Skeletal muscle satellite cell (primary cell): ENCODE data around the gene ELMO2.

Experiments
- H3K27me3 ChIP-seq: 2 replicates; pipeline ENCODE4 v1.7.0; 2013; ENCODE audit warnings: low read length; ENCODE audit not compliant: control insufficient read depth, insufficient read depth
- H3K36me3 ChIP-seq: 2 replicates; pipeline ENCODE4 v1.7.0; 2013; ENCODE audit warnings: mild to moderate bottlenecking, control low read depth, low read length; ENCODE audit not compliant: insufficient read depth
- H3K4me1 ChIP-seq: 2 replicates; pipeline ENCODE4 v1.7.0; 2013; ENCODE audit warnings: low read length; ENCODE audit not compliant: control insufficient read depth, insufficient read depth
- H3K4me2 ChIP-seq: 2 replicates; pipeline ENCODE4 v1.7.0; 2013; ENCODE audit warnings: mild to moderate bottlenecking, low read length
- H3K4me3 ChIP-seq: 2 replicates; pipeline ENCODE4 v1.7.0; 2013; ENCODE audit warnings: low read length
- H3K9ac ChIP-seq: 2 replicates; pipeline ENCODE4 v1.7.0; 2013; ENCODE audit warnings: mild to moderate bottlenecking, low read depth, low read length, moderate library complexity
- H3K9me3 ChIP-seq: replicated peaks from 2 replicates; pipeline ENCODE4 v1.7.0; 2013; ENCODE audit warnings: mild to moderate bottlenecking, control low read depth, low read length

The ELMO2 gene

DNA sequence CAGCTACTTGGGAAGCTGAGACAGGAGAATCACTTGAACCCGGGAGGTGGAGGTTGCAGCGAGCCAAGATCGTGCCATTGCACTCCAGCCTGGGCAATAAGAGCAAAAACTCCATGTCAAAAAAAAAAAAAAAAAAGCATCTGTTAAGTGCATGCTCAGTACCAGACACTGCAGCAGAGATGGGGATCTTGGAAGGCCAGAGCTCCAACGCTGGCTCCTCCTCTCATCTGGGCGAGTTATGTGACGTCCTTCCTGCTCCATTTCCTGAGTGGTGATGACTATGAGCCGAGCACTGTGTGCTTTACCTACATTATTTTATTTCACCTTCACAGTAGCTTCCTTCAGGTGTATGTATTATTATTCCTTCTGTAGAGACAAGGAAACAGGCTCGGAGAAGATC is 59.6 kb downstream of the ELMO2 start:
- Histone ChIP-seq H3K4me1 (peaks cover 15% of the 10 kb centered on the region), H3K4me2 (no peak overlapping the region), H3K9me3 (no peaks in the 10 kb centered on the region), H3K27me3 (peaks cover 39% of the 10 kb centered on the region), H3K36me3 (no peaks in the 10 kb centered on the region), H3K4me3 (no peak overlapping the region), H3K9ac (no peak overlapping the region)

DNA sequence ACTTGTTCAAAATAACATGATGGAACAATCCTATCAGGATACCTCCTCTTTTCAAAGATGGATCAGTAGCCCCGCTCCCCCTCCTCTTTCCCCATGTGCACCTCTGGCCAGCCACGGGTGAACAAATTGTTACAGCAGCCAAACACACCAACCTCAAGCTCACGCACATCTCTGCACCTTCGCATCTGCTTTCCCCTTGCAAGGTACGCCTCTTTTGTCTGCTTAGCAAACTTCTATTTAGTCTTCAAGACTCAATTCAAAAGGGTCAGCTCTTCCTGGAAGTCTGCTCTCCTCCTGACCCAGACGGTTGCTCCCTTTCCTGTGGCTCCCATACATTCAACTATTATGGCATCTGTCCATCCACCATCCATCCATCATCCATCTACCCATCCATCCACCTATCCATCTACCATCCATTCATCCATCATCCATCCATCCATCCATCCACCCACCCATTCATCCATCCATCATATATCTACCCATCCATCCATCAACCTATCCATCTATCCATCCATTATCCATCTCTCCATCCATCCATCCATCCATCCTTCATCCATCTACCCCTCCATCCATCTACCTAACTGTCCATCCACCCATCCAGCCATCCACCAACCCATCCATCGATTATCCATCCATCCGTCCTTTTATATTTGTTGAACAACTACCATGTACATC is 61.8 kb downstream of the ELMO2 start:
- no peaks in the 10 kb centered on the region for H3K9me3 ChIP-seq
- H3K4me3 ChIP-seq, result no peak overlapping the region
- H3K27me3 ChIP-seq, result peaks cover 53% of the 10 kb centered on the region
- H3K36me3 ChIP-seq, result no peaks in the 10 kb centered on the region
- H3K9ac ChIP-seq, result no peak overlapping the region
- H3K4me2 ChIP-seq, result no peak overlapping the region
- no peaks in the 10 kb centered on the region for H3K4me1 ChIP-seq

DNA sequence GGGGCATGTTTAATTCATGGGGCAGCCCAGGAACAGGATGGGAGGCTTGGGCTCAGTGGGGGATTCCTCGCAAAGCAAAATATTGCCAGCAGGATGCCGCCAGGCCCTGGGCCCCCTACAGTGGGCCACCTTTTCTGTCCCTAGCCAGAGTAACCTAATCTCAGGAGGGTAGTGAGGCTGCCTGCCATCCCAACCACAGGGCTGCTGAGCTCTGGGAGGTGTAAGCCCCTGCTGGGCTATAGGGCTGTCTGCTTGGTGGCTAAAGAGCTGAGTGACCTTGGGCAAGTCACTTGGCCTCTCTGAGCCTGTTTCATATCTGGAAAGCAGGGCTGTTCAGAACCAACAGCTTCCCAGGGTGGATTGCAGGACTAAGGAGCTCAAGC is 62.4 kb downstream of the ELMO2 start:
- H3K36me3 ChIP-seq, result no peaks in the 10 kb centered on the region
- H3K9ac ChIP-seq, result no peak overlapping the region
- H3K4me2 ChIP-seq, result no peak overlapping the region
- no peak overlapping the region for H3K4me3 ChIP-seq
- H3K9me3 ChIP-seq, result no peaks in the 10 kb centered on the region
- no peaks in the 10 kb centered on the region for H3K4me1 ChIP-seq
- peaks cover 60% of the 10 kb centered on the region for H3K27me3 ChIP-seq

DNA sequence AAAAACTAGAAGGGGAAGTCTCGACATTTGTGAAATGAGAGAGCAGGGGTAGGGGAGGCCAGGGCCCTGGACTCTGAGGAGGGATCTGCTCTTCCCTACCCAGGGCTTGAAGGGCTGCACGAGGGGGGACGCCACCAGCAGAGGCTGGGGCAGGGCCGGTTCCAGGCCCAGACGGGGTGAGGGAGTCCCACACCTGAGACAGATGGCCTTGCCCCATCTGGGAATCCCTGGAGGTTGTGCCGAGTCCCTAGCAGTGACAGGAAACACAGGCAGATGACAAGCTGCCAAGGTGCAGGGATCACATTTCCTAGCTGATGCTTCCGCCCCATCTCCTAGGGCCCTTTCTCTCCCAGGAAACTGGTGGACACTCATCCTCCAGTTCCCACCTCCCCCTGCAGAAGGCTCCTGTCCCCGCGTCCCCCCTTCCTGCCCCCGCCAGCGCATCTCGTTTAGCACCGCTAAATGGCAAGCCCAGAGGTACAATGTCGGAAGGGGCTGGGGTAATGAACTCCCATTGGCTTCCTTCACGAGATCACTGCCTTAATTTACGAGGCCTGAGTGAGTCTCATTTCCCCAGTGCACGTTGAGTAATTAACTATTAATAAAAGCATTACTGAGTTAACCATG is 63.0 kb downstream of the ELMO2 start:
- H3K36me3 ChIP-seq, result no peaks in the 10 kb centered on the region
- H3K9me3 ChIP-seq, result no peaks in the 10 kb centered on the region
- no peak overlapping the region for H3K4me3 ChIP-seq
- no peaks in the 10 kb centered on the region for H3K4me1 ChIP-seq
- no peak overlapping the region for H3K4me2 ChIP-seq
- H3K9ac ChIP-seq, result no peak overlapping the region
- peaks cover 65% of the 10 kb centered on the region for H3K27me3 ChIP-seq

- Histone ChIP-seq H3K4me2 (no peak overlapping the region), H3K9me3 (no peaks in the 10 kb centered on the region), H3K36me3 (no peaks in the 10 kb centered on the region), H3K27me3 (peaks cover 71% of the 10 kb centered on the region), H3K4me3 (no peak overlapping the region), H3K9ac (no peak overlapping the region), H3K4me1 (no peaks in the 10 kb centered on the region)
These were observed 63.7 kb downstream of the ELMO2 start for GRCh38 chr20:46342451-46343347.

GRCh38 chr20:46342010-46342378 is 64.4 kb downstream of the ELMO2 start:
- no peak overlapping the region for H3K4me2 ChIP-seq
- H3K27me3 ChIP-seq, result peaks cover 78% of the 10 kb centered on the region
- H3K4me1 ChIP-seq, result no peaks in the 10 kb centered on the region
- H3K4me3 ChIP-seq, result no peak overlapping the region
- no peaks in the 10 kb centered on the region for H3K36me3 ChIP-seq
- H3K9me3 ChIP-seq, result no peaks in the 10 kb centered on the region
- no peak overlapping the region for H3K9ac ChIP-seq

DNA sequence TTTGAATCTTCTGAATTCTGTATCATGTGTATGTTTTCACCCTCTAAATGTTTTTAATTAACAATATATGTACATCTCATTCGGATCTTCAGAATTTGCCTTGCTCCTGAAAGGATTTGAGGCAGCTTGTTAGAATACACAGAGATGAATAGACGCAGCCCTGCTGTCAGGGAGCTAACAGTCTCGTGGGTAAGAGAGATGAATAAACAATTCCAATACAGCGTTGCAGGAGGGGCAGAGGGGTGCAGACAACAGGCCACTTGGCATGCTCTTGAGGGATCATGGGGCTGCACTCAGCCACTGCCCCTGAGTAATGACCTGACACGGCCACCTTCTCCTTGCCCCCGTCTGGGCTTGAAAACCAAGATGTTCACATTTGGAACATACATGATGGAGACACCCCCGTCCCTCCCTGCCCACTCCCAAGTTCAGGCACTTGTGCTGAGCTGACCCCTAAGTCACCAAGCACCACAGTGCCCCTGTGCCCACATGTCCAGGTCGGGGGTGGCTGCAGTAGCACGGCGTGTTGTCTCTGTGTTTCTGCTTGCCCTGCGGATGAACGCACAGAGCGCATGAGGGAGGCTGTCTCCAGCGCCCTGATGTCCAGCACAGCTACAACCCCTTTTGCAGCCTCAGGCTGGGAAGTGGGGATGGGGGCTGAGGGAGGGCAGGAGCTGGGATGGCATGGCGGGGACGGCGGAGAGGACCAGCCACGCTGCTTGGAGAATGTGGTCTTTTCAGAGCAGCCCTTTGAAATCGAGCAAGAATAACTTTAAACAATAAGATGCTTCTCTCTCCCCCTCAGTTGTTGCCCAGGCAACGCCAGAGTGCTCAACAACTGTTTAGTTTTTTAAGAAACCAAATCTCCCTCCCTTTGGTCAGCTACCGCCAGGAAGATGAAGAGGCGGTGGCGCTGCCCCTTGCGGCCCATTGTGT is 65.1 kb downstream of the ELMO2 start:
- Histone ChIP-seq H3K9ac (no peak overlapping the region), H3K36me3 (no peaks in the 10 kb centered on the region), H3K27me3 (peaks cover 84% of the 10 kb centered on the region)

DNA sequence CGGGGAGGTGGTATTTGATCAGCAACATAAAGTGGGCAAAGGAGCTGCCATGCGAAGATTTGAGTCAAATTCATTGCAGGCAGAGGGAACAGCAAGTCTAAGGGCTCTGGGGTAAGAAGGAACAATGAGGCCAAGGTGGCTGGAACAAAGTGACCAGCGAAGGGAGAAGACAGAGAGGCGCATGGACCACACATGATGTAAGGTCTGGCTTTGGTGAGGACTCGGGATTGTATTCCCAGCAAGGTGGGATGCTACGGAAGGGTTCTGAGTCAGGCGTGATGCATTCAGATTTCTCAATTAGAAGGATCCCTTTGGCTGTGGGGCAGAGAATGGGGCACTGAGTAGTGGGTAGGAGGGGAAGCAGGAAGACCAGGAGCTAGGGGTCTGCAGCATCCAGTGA is 67.4 kb downstream of the ELMO2 start:
- H3K27me3 ChIP-seq, result peaks cover 85% of the 10 kb centered on the region
- no peak overlapping the region for H3K4me2 ChIP-seq
- no peak overlapping the region for H3K9ac ChIP-seq
- H3K4me1 ChIP-seq, result no peaks in the 10 kb centered on the region
- H3K9me3 ChIP-seq, result no peaks in the 10 kb centered on the region
- no peak overlapping the region for H3K4me3 ChIP-seq
- no peaks in the 10 kb centered on the region for H3K36me3 ChIP-seq

More for the DNA sequence above, 65.1 kb downstream of the ELMO2 start:
- no peaks in the 10 kb centered on the region for H3K9me3 ChIP-seq
- no peak overlapping the region for H3K4me2 ChIP-seq
- no peak overlapping the region for H3K4me3 ChIP-seq
- H3K4me1 ChIP-seq, result no peaks in the 10 kb centered on the region

DNA sequence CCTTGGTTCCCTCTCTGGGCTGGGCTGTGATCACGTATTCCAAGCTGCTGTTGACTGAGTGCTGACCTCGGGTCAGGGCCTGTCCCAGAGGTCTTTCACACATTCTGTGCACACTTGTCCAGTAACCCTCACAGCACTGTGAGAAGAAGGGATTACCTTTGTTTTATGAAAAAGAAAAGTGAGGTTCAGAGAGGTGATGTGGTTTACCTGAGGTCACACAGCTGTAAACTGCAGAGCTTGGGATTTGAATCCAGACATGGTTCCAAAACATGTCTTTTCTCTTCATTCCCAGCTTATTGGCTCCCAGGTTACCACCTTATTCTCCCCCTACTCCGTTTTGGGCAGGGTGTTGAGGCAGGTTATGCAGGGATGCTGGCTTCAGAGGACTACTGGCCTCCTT is 69.7 kb downstream of the ELMO2 start:
- Histone ChIP-seq H3K27me3 (peaks cover 84% of the 10 kb centered on the region), H3K9me3 (no peaks in the 10 kb centered on the region), H3K9ac (no peak overlapping the region), H3K36me3 (no peaks in the 10 kb centered on the region), H3K4me3 (no peak overlapping the region), H3K4me2 (no peak overlapping the region), H3K4me1 (no peaks in the 10 kb centered on the region)

- Histone ChIP-seq H3K36me3 (no peaks in the 10 kb centered on the region), H3K4me1 (no peaks in the 10 kb centered on the region), H3K4me2 (no peak overlapping the region), H3K27me3 (peaks cover 90% of the 10 kb centered on the region), H3K9ac (no peak overlapping the region), H3K4me3 (no peak overlapping the region), H3K9me3 (no peaks in the 10 kb centered on the region)
These were observed 72.0 kb downstream of the ELMO2 start for GRCh38 chr20:46334303-46334904.
